ENCODE data around the gene ZMYND15. TPM values are rescaled to one million over a fixed set of nuclear protein-coding genes. Genes with fewer than 3 reads are reported as not detected.

The ZMYND15 gene
- total and polyA plus RNA-seq, 2 of the 13 experiments (the other 11 are each of a cell fraction or from before 2014, with no cell fraction given): 0.24 to 2.7 TPM

DNA sequence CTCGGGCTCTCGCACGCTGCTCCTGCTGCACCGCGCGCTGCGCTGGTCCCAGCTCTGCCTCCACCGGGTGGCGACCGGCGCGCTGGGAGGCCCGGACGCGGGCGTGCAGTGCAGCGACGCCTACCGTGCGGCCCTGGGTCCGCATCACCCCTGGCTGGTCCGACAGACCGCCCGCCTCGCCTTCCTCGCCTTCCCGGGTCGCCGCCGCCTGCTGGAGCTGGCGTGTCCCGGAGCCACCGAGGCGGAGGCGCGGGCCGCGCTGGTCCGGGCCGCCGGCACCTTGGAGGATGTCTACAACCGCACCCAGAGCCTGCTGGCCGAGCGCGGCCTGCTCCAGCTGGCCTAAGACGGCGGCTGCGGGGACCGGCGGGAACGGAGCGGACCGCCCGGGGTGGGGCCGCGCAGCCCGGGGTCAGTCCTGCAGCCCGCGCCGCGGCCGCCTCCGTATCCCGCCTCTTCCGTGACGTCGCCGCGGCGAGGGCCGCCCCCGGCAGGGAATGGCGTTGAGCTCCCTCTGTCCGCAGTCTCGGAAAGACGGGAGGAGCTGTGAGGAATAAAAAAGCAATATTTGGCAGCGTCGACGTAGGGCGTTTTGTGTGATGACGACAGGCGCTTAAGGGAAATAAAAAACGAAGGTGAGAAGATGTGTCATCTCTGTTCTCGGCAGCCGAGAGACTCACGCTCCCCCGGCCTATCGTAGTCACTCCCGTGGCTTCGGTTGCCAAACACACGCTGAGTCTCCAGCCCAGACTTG is 50.5 kb downstream of the ZMYND15 start (continued):
- TF ChIP-seq KLF16 (CRISPR knock-in tag; IDR thresholded peaks at IDR 0.05): no peak; a peak in 1 of 4 replicates
- no peak for TF ChIP-seq ZNF44 (CRISPR knock-in tag; IDR thresholded peaks at IDR 0.05)
- TF ChIP-seq, protein P1, sequence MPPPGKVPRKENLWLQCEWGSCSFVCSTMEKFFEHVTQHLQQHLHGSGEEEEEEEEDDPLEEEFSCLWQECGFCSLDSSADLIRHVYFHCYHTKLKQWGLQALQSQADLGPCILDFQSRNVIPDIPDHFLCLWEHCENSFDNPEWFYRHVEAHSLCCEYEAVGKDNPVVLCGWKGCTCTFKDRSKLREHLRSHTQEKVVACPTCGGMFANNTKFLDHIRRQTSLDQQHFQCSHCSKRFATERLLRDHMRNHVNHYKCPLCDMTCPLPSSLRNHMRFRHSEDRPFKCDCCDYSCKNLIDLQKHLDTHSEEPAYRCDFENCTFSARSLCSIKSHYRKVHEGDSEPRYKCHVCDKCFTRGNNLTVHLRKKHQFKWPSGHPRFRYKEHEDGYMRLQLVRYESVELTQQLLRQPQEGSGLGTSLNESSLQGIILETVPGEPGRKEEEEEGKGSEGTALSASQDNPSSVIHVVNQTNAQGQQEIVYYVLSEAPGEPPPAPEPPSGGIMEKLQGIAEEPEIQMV (CRISPR knock-in tag; IDR thresholded peaks at IDR 0.05; ENCODE audit: low read depth): peak; percentile 82
- TF ChIP-seq, protein P2, sequence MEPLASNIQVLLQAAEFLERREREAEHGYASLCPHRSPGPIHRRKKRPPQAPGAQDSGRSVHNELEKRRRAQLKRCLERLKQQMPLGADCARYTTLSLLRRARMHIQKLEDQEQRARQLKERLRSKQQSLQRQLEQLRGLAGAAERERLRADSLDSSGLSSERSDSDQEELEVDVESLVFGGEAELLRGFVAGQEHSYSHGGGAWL (CRISPR knock-in tag; IDR thresholded peaks at IDR 0.05): no peak; the same call in 1 of the 2 replicates
- TF ChIP-seq, protein P3, sequence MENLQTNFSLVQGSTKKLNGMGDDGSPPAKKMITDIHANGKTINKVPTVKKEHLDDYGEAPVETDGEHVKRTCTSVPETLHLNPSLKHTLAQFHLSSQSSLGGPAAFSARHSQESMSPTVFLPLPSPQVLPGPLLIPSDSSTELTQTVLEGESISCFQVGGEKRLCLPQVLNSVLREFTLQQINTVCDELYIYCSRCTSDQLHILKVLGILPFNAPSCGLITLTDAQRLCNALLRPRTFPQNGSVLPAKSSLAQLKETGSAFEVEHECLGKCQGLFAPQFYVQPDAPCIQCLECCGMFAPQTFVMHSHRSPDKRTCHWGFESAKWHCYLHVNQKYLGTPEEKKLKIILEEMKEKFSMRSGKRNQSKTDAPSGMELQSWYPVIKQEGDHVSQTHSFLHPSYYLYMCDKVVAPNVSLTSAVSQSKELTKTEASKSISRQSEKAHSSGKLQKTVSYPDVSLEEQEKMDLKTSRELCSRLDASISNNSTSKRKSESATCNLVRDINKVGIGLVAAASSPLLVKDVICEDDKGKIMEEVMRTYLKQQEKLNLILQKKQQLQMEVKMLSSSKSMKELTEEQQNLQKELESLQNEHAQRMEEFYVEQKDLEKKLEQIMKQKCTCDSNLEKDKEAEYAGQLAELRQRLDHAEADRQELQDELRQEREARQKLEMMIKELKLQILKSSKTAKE (CRISPR knock-in tag; IDR thresholded peaks at IDR 0.05; ENCODE audit: borderline replicate concordance): peak; percentile 65; the same call in 1 of the 2 replicates
- no peak for TF ChIP-seq SATB2 (CRISPR knock-in tag; IDR thresholded peaks at IDR 0.05)
- no peak for TF ChIP-seq SMARCC2 (IDR thresholded peaks at IDR 0.05)
- no peak for TF ChIP-seq RORA (CRISPR knock-in tag; IDR thresholded peaks at IDR 0.05)
- peak; percentile 91; the same call in 1 of the 2 replicates for TF ChIP-seq HES4 (CRISPR knock-in tag; IDR thresholded peaks at IDR 0.05; ENCODE audit: borderline replicate concordance)
- no peak for TF ChIP-seq ARNTL (CRISPR knock-in tag; IDR thresholded peaks at IDR 0.05)
- TF ChIP-seq ZNF260 (CRISPR knock-in tag; IDR thresholded peaks at IDR 0.05; ENCODE audit: borderline replicate concordance, low read depth): no peak
- TF ChIP-seq ZNF709 (CRISPR knock-in tag; IDR thresholded peaks at IDR 0.05): peak; percentile 91
- TF ChIP-seq, protein P4, sequence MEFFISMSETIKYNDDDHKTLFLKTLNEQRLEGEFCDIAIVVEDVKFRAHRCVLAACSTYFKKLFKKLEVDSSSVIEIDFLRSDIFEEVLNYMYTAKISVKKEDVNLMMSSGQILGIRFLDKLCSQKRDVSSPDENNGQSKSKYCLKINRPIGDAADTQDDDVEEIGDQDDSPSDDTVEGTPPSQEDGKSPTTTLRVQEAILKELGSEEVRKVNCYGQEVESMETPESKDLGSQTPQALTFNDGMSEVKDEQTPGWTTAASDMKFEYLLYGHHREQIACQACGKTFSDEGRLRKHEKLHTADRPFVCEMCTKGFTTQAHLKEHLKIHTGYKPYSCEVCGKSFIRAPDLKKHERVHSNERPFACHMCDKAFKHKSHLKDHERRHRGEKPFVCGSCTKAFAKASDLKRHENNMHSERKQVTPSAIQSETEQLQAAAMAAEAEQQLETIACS (CRISPR knock-in tag; IDR thresholded peaks at IDR 0.05): peak; percentile 43; the same call in 1 of the 2 replicates
- TF ChIP-seq ZNF605 (CRISPR knock-in tag; IDR thresholded peaks at IDR 0.05): no peak
- no peak for TF ChIP-seq ZNF543 (CRISPR knock-in tag; IDR thresholded peaks at IDR 0.05)
- TF ChIP-seq, protein P5, sequence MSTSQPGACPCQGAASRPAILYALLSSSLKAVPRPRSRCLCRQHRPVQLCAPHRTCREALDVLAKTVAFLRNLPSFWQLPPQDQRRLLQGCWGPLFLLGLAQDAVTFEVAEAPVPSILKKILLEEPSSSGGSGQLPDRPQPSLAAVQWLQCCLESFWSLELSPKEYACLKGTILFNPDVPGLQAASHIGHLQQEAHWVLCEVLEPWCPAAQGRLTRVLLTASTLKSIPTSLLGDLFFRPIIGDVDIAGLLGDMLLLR (CRISPR knock-in tag; IDR thresholded peaks at IDR 0.05): peak; percentile 38
- no peak for TF ChIP-seq MLLT10 (CRISPR knock-in tag; IDR thresholded peaks at IDR 0.05)
- TF ChIP-seq TBL1XR1 (IDR thresholded peaks at IDR 0.05; ENCODE audit: borderline replicate concordance, low read length, partially characterized antibody): no peak
- TF ChIP-seq KAT8 (CRISPR knock-in tag; IDR thresholded peaks at IDR 0.05): no peak; the same call in 1 of the 2 replicates
- TF ChIP-seq ZNF589 (CRISPR knock-in tag; conservative IDR thresholded peaks at IDR 0.05): peak; percentile 95
- no peak for TF ChIP-seq KAT2B (IDR thresholded peaks at IDR 0.05; ENCODE audit: borderline replicate concordance, low read depth, low read length)
